ENCODE data around the gene ANXA11. TPM values are rescaled to one million over a fixed set of nuclear protein-coding genes. Genes with fewer than 3 reads are reported as not detected.
"Not testable (repeated sequence)": the region's sequence is repeated elsewhere in the genome, so short reads cannot be mapped to it uniquely, and the experiment has no call there.

Gene ANXA11
- total and polyA plus RNA-seq, 4 experiments from 2014 or later: 173 to 342 (median 207) TPM

DNA sequence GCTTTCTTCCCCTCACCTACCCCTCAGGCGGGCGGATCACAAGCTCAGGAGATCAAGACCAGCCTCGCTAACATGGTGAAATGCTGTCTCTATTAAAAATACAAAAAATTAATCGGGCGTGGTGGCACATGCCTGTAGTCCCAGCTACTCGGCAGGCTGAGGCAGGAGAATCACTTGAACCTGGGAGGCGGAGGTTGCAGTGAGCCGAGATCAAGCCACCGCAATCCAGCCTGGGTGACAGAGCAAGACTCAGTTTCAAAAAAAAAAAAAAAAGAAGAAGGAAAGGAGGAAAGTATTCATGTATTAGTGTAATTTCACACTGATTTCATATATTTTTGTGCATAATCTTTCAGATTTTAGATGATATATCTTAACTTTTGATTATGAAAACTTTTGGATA lies 71.7 kb downstream of the ANXA11 start:
- H3K36me3 Mint-ChIP-seq; H3K4me1 ChIP-seq (ENCODE audit: insufficient read depth, low read length); DNase-seq; H3K9me3 ChIP-seq (ENCODE audit: control insufficient read depth in 1 of 2, low read length in 2 of 2); H3K27ac Mint-ChIP-seq; intact Hi-C loops (cut with micrococcal nuclease); H3K27ac ChIP-seq (ENCODE audit: low read depth, low read length); H3K36me3 ChIP-seq (ENCODE audit: insufficient read depth, low read length); H3K9me3 Mint-ChIP-seq; H3K4me3 ChIP-seq (ENCODE audit: low read length in 2 of 2); H3K27me3 ChIP-seq (ENCODE audit: insufficient read depth, low read length); H3K4me1 Mint-ChIP-seq; H3K4me3 Mint-ChIP-seq; POLR2A ChIA-PET (ENCODE audit: partially characterized antibody): not testable (repeated sequence)
- CTCF ChIA-PET (ENCODE audit: partially characterized antibody): interaction anchor here (1.0 to 1.5 kb wide), 2 partner anchors 9 to 89 kb away, joined by 3 to 4 read pairs; no protein-coding TSS in a partner anchor
- H3K27me3 Mint-ChIP-seq: peaks cover 29 to 34% of the 10 kb centered on the region in 2 donors

DNA sequence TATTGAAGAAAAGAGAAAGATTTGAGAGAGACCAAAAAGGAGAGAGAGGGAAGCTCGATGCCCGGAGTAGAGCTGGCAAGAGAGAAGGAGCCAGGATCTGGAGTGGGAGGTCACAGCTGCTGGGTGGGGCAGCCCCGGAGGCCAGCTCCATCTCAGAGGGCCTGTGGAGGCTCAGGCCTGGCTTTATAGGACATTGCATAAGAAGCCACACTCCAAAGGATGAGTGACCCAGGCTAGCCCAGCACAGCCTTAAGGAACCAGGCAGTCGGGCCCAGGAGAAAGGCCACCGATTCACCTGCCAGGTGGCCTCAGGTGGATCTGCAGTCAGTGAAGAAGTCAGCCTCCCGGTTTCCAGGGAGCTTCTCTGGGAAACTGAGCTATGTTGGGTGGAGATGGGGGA lies 72.1 kb downstream of the ANXA11 start:
- ChIA-PET POLR2A (ENCODE audit: partially characterized antibody) (no interaction called here), CTCF (ENCODE audit: partially characterized antibody) (interaction anchor here (1.0 to 1.5 kb wide), 2 partner anchors 9 to 89 kb away, joined by 3 to 4 read pairs; no protein-coding TSS in a partner anchor)
- H3K27me3 Mint-ChIP-seq: peaks cover 28 to 31% of the 10 kb centered on the region in 2 donors
- intact Hi-C loops (cut with micrococcal nuclease): no loop called here
- H3K9me3 Mint-ChIP-seq: no peaks in the 10 kb centered on the region
- peaks cover 6% of the 10 kb centered on the region for H3K27me3 ChIP-seq (ENCODE audit: insufficient read depth, low read length)
- H3K36me3 Mint-ChIP-seq: no peaks in the 10 kb centered on the region
- no peaks in the 10 kb centered on the region for H3K36me3 ChIP-seq (ENCODE audit: insufficient read depth, low read length)
- no peak overlapping the region for H3K27ac ChIP-seq (ENCODE audit: low read depth, low read length)
- no peak for DNase-seq
- no peaks in the 10 kb centered on the region for H3K4me1 ChIP-seq (ENCODE audit: insufficient read depth, low read length)
- H3K4me1 Mint-ChIP-seq: peaks cover 0 to 3% (median 0%) of the 10 kb centered on the region in 4 donors
- H3K9me3 ChIP-seq (ENCODE audit: control insufficient read depth in 1 of 2, low read length in 2 of 2): no peaks in the 10 kb centered on the region
- no peak overlapping the region for H3K4me3 Mint-ChIP-seq
- H3K27ac Mint-ChIP-seq: peak overlapping the region in 1 of 7 donors; percentile 38
- H3K4me3 ChIP-seq (ENCODE audit: low read length in 2 of 2): no peak overlapping the region

DNA sequence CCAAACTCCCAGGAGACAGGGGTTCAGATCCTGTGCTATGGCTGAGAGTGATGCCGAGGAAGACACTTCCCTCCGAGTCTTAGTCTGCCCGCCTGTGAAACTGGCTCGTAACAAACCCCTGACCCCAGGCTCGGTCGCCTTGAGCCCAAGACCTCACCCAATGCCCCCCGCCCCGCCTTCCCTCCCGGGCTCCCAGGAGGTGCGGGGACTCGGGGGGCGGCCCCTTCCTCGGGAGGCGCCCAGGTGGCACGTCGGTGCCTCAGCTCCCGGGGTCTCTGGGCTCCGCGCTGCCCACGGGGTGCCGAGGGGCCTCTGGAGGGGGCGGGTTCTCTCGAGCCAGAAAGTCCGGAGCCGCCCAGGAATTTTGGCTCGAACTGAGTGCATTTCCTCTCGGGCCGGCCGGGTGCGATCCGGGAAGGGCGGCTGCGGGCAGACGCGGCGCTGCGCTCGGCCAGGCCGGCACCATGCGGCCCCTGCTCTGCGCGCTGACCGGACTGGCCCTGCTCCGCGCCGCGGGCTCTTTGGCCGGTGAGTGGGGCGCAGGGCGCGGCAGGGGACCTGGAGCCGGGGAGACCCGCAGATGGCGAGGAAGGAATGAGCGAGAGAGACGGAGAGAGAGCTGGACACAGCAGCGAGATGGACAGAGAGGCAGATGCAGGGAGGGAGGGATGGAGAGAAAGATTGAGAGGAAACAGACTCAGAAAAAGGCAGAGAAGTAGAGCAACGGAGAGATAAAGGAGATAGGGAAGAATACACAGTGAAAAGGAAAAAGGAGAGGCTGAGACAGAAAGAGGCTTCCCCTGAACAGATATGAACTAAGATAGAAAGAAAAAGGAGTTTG lies 72.8 kb downstream of the ANXA11 start, which contains the start of gene PLAC9:
Gene PLAC9 (plus strand): TSS at position 432 of the 841 bp plus-strand sequence. CDS start 33 bp downstream, at position 465.
- Mint-ChIP-seq H3K4me1 (peaks cover 0 to 3% (median 0%) of the 10 kb centered on the region in 4 donors), H3K4me3 (peak within 1 kb of the TSS in 3 of 8 donors; percentile 13 to 41 (median 39)), H3K9me3 (no peaks in the 10 kb centered on the region), H3K36me3 (no peaks in the 10 kb centered on the region), H3K27me3 (peaks cover 24 to 28% of the 10 kb centered on the region in 2 donors), H3K27ac (peak within 1 kb of the TSS in 1 of 7 donors; percentile 38)
- no peaks in the 10 kb centered on the region for H3K36me3 ChIP-seq (ENCODE audit: insufficient read depth, low read length)
- H3K4me3 ChIP-seq (ENCODE audit: low read length in 2 of 2): no peak within 1 kb of the TSS
- peaks cover 6% of the 10 kb centered on the region for H3K27me3 ChIP-seq (ENCODE audit: insufficient read depth, low read length)
- intact Hi-C loops (cut with micrococcal nuclease): no loop called here
- H3K27ac ChIP-seq (ENCODE audit: low read depth, low read length): no peak within 1 kb of the TSS
- H3K4me1 ChIP-seq (ENCODE audit: insufficient read depth, low read length): no peaks in the 10 kb centered on the region
- ChIA-PET POLR2A (ENCODE audit: partially characterized antibody) (interaction anchor here (1.2 kb wide), 1 partner anchor 12 kb away, joined by 3 read pairs; no protein-coding TSS in a partner anchor), CTCF (ENCODE audit: partially characterized antibody) (interaction anchor here (1.5 kb wide), 1 partner anchor 90 kb away, joined by 4 read pairs; no protein-coding TSS in a partner anchor)
- no peaks in the 10 kb centered on the region for H3K9me3 ChIP-seq (ENCODE audit: control insufficient read depth in 1 of 2, low read length in 2 of 2)
- DNase-seq: no peak

DNA sequence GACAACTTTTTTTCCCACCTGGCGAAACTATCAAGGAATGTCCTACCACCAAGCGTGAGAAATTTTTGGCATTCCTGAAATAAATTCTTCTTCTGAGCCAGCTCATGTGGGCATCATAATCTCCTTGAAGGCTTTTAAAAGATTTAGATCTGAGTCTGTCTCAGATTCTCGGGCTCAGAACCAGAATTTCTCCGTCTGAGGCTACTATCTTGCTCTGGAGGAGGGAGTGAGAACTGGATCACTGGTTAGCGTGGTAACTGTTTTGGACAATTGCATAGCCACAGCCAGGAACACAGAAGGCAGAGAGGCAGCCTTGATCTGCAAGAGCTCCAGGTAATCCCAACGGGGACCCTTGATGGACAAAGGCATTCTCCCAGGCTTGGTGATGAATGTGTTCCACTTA lies 73.8 kb downstream of the ANXA11 start:
- no peak overlapping the region for H3K27ac ChIP-seq (ENCODE audit: low read depth, low read length)
- H3K36me3 ChIP-seq (ENCODE audit: insufficient read depth, low read length): no peaks in the 10 kb centered on the region
- ChIA-PET POLR2A (ENCODE audit: partially characterized antibody) (interaction anchor here (1.2 kb wide), 1 partner anchor 13 kb away, joined by 3 read pairs; no protein-coding TSS in a partner anchor), CTCF (ENCODE audit: partially characterized antibody) (no interaction called here)
- H3K4me1 ChIP-seq (ENCODE audit: insufficient read depth, low read length): no peaks in the 10 kb centered on the region
- Mint-ChIP-seq H3K36me3 (no peaks in the 10 kb centered on the region), H3K4me3 (no peak overlapping the region), H3K9me3 (no peaks in the 10 kb centered on the region), H3K27me3 (peaks cover 24 to 28% of the 10 kb centered on the region in 2 donors), H3K4me1 (peaks cover 0 to 3% (median 0%) of the 10 kb centered on the region in 4 donors), H3K27ac (no peak overlapping the region)
- peaks cover 6% of the 10 kb centered on the region for H3K27me3 ChIP-seq (ENCODE audit: insufficient read depth, low read length)
- H3K9me3 ChIP-seq (ENCODE audit: control insufficient read depth in 1 of 2, low read length in 2 of 2): no peaks in the 10 kb centered on the region
- DNase-seq: no peak
- intact Hi-C loops (cut with micrococcal nuclease): no loop called here
- no peak overlapping the region for H3K4me3 ChIP-seq (ENCODE audit: low read length in 2 of 2)

DNA sequence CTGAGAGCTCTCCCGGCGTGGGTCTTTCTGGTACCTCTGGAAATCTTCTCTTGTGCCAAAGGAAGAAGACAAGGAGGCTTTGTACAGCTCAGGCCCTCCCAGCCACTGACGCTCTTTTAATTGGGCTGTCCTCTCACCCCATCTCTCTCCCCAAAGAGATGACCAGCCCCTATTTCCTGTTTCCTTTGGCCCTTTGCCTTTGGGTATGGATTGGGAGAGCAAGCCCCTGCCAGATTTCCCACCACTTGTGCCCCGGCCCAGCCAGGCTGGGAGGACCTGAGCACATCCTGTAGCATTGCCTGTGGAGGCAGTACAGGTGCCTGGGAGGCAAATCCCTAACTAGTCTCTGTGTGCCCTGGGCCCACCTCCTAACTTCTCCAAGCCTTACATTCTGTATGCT lies 78.5 kb downstream of the ANXA11 start:
- ChIA-PET CTCF (ENCODE audit: partially characterized antibody) (no interaction called here), POLR2A (ENCODE audit: partially characterized antibody) (no interaction called here)
- Mint-ChIP-seq H3K9me3 (no peaks in the 10 kb centered on the region), H3K27ac (peak overlapping the region in 2 of 7 donors; percentile 29 to 72), H3K36me3 (no peaks in the 10 kb centered on the region), H3K4me1 (no peaks in the 10 kb centered on the region), H3K27me3 (peaks cover 9 to 11% of the 10 kb centered on the region in 2 donors), H3K4me3 (no peak overlapping the region)
- DNase-seq: no peak
- no peak overlapping the region for H3K27ac ChIP-seq (ENCODE audit: low read depth, low read length)
- peaks cover 6% of the 10 kb centered on the region for H3K27me3 ChIP-seq (ENCODE audit: insufficient read depth, low read length)
- no peak overlapping the region for H3K4me3 ChIP-seq (ENCODE audit: low read length in 2 of 2)
- intact Hi-C loops (cut with micrococcal nuclease): no loop called here
- no peaks in the 10 kb centered on the region for H3K9me3 ChIP-seq (ENCODE audit: control insufficient read depth in 1 of 2, low read length in 2 of 2)
- no peaks in the 10 kb centered on the region for H3K4me1 ChIP-seq (ENCODE audit: insufficient read depth, low read length)
- no peaks in the 10 kb centered on the region for H3K36me3 ChIP-seq (ENCODE audit: insufficient read depth, low read length)

DNA sequence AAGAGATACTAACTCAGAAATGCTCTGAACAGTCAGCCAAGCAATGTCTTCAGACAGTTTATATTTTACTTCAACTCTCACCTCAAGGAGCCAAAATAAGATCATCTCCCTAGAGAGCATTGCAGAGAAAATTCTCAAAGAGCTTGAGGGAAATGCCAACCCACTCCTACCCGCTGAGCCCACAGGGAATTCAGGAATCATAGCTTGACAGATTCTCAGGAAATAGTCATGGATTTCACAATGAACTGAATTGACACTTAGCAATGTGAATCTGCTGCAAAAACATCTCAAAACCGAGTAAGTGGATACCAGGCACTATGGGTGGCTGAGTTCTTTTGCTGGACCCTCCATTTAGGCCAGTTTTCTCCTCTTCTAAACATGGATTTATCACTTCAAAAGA lies 82.6 kb downstream of the ANXA11 start:
- intact Hi-C loops (cut with micrococcal nuclease): no loop called here
- Mint-ChIP-seq H3K27ac (no peak overlapping the region), H3K27me3 (peaks cover 0 to 8% of the 10 kb centered on the region in 2 donors), H3K4me1 (no peaks in the 10 kb centered on the region), H3K4me3 (no peak overlapping the region), H3K9me3 (peaks cover 0 to 2% (median 0%) of the 10 kb centered on the region in 8 donors), H3K36me3 (no peaks in the 10 kb centered on the region)
- DNase-seq: no peak
- CTCF ChIA-PET (ENCODE audit: partially characterized antibody): interaction anchor here (1.9 to 2.0 kb wide), 2 partner anchors 22 to 64 kb away, joined by 6 read pairs; no protein-coding TSS in a partner anchor
- no peaks in the 10 kb centered on the region for H3K9me3 ChIP-seq (ENCODE audit: control insufficient read depth in 1 of 2, low read length in 2 of 2)
- H3K36me3 ChIP-seq (ENCODE audit: insufficient read depth, low read length): no peaks in the 10 kb centered on the region
- no peak overlapping the region for H3K4me3 ChIP-seq (ENCODE audit: low read length in 2 of 2)
- H3K27me3 ChIP-seq (ENCODE audit: insufficient read depth, low read length): no peaks in the 10 kb centered on the region
- no peak overlapping the region for H3K27ac ChIP-seq (ENCODE audit: low read depth, low read length)
- no peaks in the 10 kb centered on the region for H3K4me1 ChIP-seq (ENCODE audit: insufficient read depth, low read length)
- POLR2A ChIA-PET (ENCODE audit: partially characterized antibody): no interaction called here

DNA sequence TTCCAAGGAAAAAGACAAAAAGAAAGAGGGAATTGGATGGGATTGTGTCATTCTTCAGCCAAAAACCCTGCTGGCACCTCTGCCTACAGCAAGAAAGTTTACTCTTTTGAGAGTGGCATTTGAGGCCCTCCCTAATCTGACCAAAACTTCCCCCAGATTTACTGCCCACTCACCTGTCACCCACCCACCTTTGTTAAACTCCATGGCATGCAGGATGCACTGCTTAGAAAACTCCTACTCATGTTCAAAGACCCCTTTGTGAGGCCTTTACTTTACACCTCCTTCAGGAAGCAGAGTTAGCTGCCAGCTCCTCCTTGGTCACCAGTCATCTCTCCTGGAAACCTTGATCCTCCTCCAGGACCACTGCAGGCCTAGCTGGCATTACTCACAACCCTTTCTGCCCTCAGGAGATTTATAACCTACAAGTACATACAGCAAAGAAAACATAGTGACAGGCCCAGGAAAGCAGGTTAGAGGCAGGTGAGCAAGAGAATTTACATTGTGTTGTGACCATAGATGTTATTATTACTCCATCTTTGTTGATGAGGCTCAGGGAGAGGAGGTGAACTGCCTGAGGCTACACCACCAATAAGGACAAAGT lies 83.1 kb downstream of the ANXA11 start:
- Mint-ChIP-seq H3K9me3 (peaks cover 0 to 2% (median 0%) of the 10 kb centered on the region in 8 donors), H3K4me1 (no peaks in the 10 kb centered on the region), H3K27me3 (peaks cover 0 to 8% of the 10 kb centered on the region in 2 donors), H3K36me3 (no peaks in the 10 kb centered on the region), H3K4me3 (no peak overlapping the region), H3K27ac (no peak overlapping the region)
- ChIA-PET POLR2A (ENCODE audit: partially characterized antibody) (no interaction called here), CTCF (ENCODE audit: partially characterized antibody) (interaction anchor here (1.9 to 2.0 kb wide), 2 partner anchors 22 to 63 kb away, joined by 6 read pairs; no protein-coding TSS in a partner anchor)
- intact Hi-C loops (cut with micrococcal nuclease): no loop called here
- Histone ChIP-seq H3K4me1 (ENCODE audit: insufficient read depth, low read length) (no peaks in the 10 kb centered on the region), H3K36me3 (ENCODE audit: insufficient read depth, low read length) (no peaks in the 10 kb centered on the region), H3K4me3 (ENCODE audit: low read length in 2 of 2) (no peak overlapping the region), H3K9me3 (ENCODE audit: control insufficient read depth in 1 of 2, low read length in 2 of 2) (no peaks in the 10 kb centered on the region), H3K27ac (ENCODE audit: low read depth, low read length) (no peak overlapping the region), H3K27me3 (ENCODE audit: insufficient read depth, low read length) (no peaks in the 10 kb centered on the region)
- DNase-seq: no peak

All from CD4-positive, alpha-beta memory T cell (primary cell).